Measurements from ENCODE around the gene LEFTY1. TPM values are rescaled to one million over a fixed set of nuclear protein-coding genes. Genes with fewer than 3 reads are reported as not detected.

The LEFTY1 gene
- total RNA-seq, 1 donor from 2014 or later: not detected

DNA sequence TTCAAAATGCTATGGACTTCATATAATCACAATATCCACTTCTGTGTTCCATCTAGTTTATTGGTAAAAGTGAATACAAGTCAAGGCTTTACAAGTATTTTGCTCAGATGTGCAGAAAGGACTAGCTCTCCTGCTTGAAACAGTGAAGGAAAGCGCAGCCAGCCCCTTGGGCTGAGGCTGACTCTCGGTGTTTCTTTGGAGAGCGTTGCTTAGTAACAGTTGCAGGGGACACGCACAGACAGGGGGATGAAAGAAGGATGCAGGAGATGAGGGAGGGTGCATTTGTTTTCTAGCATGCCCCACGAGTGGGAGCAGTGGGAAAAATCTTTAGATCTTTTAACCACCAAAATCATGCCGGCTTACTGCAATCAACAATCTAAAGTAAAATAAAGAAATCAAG, 26.0 kb upstream of the LEFTY1 start:
- DNase-seq (no peak), ATAC-seq (ENCODE audit: low read depth) (no peak)
- H3K4me1 Mint-ChIP-seq: peaks cover 17% of the 10 kb centered on the region
- ChIA-PET CTCF (no interaction called here), POLR2A (no interaction called here)
- TF ChIP-seq, protein P1, sequence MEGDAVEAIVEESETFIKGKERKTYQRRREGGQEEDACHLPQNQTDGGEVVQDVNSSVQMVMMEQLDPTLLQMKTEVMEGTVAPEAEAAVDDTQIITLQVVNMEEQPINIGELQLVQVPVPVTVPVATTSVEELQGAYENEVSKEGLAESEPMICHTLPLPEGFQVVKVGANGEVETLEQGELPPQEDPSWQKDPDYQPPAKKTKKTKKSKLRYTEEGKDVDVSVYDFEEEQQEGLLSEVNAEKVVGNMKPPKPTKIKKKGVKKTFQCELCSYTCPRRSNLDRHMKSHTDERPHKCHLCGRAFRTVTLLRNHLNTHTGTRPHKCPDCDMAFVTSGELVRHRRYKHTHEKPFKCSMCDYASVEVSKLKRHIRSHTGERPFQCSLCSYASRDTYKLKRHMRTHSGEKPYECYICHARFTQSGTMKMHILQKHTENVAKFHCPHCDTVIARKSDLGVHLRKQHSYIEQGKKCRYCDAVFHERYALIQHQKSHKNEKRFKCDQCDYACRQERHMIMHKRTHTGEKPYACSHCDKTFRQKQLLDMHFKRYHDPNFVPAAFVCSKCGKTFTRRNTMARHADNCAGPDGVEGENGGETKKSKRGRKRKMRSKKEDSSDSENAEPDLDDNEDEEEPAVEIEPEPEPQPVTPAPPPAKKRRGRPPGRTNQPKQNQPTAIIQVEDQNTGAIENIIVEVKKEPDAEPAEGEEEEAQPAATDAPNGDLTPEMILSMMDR (IDR thresholded peaks at IDR 0.05): no peak
- no peak overlapping the region for H3K4me3 Mint-ChIP-seq
- H3K36me3 Mint-ChIP-seq (ENCODE audit: low read depth): peaks cover 62% of the 10 kb centered on the region
- H3K27ac Mint-ChIP-seq: no peak overlapping the region
- H3K27me3 Mint-ChIP-seq: no peaks in the 10 kb centered on the region
- H3K9me3 Mint-ChIP-seq: no peaks in the 10 kb centered on the region
- intact Hi-C loops (cut with micrococcal nuclease): loop anchor here (5.0 kb wide), 1 partner anchor 68 kb away; no protein-coding TSS in a partner anchor

DNA sequence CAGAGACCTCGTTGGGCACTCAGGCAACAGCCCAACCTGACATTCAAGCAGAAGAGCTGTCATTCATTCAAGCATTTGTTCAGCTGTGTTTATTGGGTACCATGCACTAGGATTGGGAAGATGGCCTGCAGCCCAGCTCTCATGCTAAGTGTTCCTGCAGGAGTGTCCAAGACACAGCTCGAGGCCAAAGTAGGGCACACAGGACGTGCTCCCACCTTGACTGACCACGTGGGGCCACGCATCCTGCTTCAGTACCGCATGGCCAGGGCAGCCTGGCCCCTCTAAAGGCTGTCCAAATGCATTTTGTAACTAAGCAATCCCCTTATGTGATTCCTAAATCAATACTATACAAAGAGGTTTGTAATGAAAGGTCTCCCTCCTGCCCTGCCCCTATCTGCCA, 25.4 kb upstream of the LEFTY1 start:
- intact Hi-C loops (cut with micrococcal nuclease): loop anchor here (5.0 kb wide), 1 partner anchor 67 kb away; no protein-coding TSS in a partner anchor
- TF ChIP-seq, protein P1 (IDR thresholded peaks at IDR 0.05): no peak
- ChIA-PET POLR2A (no interaction called here), CTCF (no interaction called here)
- Mint-ChIP-seq H3K4me1 (peaks cover 23% of the 10 kb centered on the region), H3K27ac (no peak overlapping the region), H3K9me3 (no peaks in the 10 kb centered on the region), H3K4me3 (no peak overlapping the region), H3K27me3 (no peaks in the 10 kb centered on the region), H3K36me3 (ENCODE audit: low read depth) (peaks cover 57% of the 10 kb centered on the region)
- ATAC-seq (ENCODE audit: low read depth): no peak
- DNase-seq: no peak

DNA sequence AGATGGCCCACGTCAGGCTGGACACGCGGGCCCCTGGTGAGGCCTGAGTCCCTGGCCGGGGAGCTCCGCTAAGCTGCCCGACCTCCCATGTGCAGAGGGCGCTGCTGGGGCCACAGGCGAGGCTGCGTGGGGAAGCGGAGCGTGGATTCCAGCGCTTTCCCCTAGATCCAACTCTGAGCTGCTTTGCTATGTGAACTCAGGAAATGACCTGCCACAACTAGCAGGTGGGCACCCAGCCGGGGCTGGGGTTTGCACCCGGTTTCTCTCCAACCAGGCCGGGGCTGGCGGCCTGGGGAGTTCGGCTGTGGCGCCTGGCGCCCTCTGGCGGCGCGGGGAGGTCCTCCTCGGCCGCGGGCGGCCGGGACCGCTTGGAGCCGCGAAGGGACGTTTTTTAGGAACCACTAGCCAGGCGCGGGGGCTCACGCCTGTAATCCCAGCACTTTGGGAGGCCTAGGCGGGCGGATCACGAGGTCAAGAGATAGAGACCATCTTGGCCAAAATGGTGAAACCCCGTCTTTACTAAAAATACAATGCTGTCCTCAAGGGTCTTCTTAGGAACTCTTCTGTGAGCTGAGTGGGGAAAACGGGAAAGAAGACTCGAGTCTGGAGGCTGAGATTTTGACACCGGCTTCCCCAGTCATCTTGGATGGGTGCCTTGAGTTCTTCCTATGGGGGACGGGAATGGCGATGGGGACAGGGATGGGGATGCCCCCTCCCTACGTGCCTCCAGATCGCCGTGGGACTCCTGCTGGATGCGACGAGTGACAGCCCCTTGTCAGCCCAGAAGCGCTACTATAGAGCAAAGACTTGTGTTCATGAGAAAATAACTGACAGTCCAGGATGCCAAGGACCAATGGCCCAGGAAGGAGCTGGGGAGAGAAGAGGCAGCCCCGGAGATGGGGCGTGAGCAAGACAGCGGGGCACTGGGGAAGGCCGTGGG, 22.5 kb upstream of the LEFTY1 start:
- H3K4me3 Mint-ChIP-seq: no peak overlapping the region
- TF ChIP-seq, protein P1 (IDR thresholded peaks at IDR 0.05): peak; percentile 40
- H3K27me3 Mint-ChIP-seq: no peaks in the 10 kb centered on the region
- peaks cover 23% of the 10 kb centered on the region for H3K4me1 Mint-ChIP-seq
- no peaks in the 10 kb centered on the region for H3K9me3 Mint-ChIP-seq
- ChIA-PET POLR2A (interaction anchor here (0.8 to 3.6 kb wide), 5 partner anchors 12 to 134 kb away, joined by 3 to 15 read pairs (median 12); partner anchors contain the start of genes PYCR2, SRP9 and TMEM63A), CTCF (interaction anchor here (0.6 to 2.4 kb wide), 14 partner anchors 12 to 467 kb away, joined by 3 to 13 read pairs (median 4); partner anchors contain the start of genes PYCR2, SRP9 and TMEM63A)
- peak; percentile 90 for ATAC-seq (ENCODE audit: low read depth)
- intact Hi-C loops (cut with micrococcal nuclease): loop anchor here (1.0 to 5.0 kb wide), 5 partner anchors 29 to 436 kb away; partner anchors contain the start of genes SRP9 and TMEM63A
- no peak overlapping the region for H3K27ac Mint-ChIP-seq
- H3K36me3 Mint-ChIP-seq (ENCODE audit: low read depth): peaks cover 31% of the 10 kb centered on the region
- DNase-seq: peak; percentile 66

DNA sequence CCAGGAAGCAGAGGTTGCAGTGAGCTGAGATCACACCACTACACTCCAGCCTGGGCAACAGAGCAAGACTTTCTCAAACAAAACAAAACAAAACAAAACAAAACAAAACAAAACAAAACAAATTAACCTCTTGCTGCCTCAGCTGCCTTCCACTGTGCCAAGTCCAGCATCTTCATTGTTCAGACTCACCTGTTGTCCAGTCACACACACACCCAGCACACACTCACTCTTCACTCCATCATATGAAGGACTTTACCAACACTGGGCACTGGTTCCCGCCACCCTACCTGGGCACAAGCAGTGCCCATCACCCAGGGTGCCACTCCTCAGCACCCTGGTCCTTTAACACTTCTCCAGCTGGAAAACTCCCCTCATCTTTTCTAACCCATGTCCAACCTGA, 20.5 kb upstream of the LEFTY1 start:
- ATAC-seq (ENCODE audit: low read depth): no peak
- no peak for DNase-seq
- H3K4me3 Mint-ChIP-seq: no peak overlapping the region
- peak overlapping the region; percentile 57 for H3K27ac Mint-ChIP-seq
- H3K27me3 Mint-ChIP-seq: no peaks in the 10 kb centered on the region
- no peaks in the 10 kb centered on the region for H3K9me3 Mint-ChIP-seq
- intact Hi-C loops (cut with micrococcal nuclease): no loop called here
- TF ChIP-seq, protein P1 (IDR thresholded peaks at IDR 0.05): no peak
- peaks cover 13% of the 10 kb centered on the region for H3K36me3 Mint-ChIP-seq (ENCODE audit: low read depth)
- CTCF ChIA-PET: interaction anchor here (0.8 to 1.6 kb wide), 4 partner anchors 31 to 435 kb away, joined by 3 to 6 read pairs (median 4); partner anchors contain the start of gene SRP9
- peaks cover 23% of the 10 kb centered on the region for H3K4me1 Mint-ChIP-seq
- POLR2A ChIA-PET: interaction anchor here (1.1 to 3.6 kb wide), 4 partner anchors 14 to 132 kb away, joined by 3 to 15 read pairs (median 10); partner anchors contain the start of genes PYCR2, SRP9 and TMEM63A

DNA sequence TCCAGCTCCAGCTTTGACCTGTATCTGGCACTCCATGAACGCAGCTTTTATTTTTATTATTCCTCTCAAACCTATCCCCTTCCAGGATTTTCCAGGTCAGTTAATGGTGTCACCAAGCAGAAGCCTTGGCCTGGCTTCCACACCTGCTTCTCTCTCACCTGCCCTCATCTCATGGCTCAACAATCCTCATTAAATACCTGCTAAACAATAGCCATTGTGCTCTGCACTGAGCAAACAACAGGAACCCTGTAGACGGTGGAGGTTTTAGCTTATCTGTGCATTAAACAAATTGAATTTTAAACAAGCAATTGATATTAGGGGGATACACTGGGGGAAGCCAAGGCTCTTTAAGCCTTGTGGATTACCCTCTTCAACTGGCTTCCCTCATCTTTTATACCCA, 19.8 kb upstream of the LEFTY1 start:
- Mint-ChIP-seq H3K9me3 (peaks cover under 1% of the 10 kb centered on the region), H3K27me3 (no peaks in the 10 kb centered on the region), H3K4me1 (peaks cover 23% of the 10 kb centered on the region), H3K36me3 (ENCODE audit: low read depth) (peaks cover 13% of the 10 kb centered on the region), H3K27ac (no peak overlapping the region), H3K4me3 (no peak overlapping the region)
- TF ChIP-seq, protein P1 (IDR thresholded peaks at IDR 0.05): no peak
- CTCF ChIA-PET: interaction anchor here (1.0 to 1.6 kb wide), 2 partner anchors 131 to 434 kb away, joined by 3 to 5 read pairs; partner anchors contain the start of gene SRP9
- POLR2A ChIA-PET: interaction anchor here (1.1 to 3.6 kb wide), 4 partner anchors 12 to 131 kb away, joined by 3 to 15 read pairs (median 4); partner anchors contain the start of genes PYCR2, SRP9 and TMEM63A
- ATAC-seq (ENCODE audit: low read depth): no peak
- no peak for DNase-seq
- intact Hi-C loops (cut with micrococcal nuclease): no loop called here

Measured in activated B cell treated with CpG ODN at 0.5 μM for 24 hours (primary cell).